Measurements from ENCODE around the gene NXN.

Gene NXN

DNA sequence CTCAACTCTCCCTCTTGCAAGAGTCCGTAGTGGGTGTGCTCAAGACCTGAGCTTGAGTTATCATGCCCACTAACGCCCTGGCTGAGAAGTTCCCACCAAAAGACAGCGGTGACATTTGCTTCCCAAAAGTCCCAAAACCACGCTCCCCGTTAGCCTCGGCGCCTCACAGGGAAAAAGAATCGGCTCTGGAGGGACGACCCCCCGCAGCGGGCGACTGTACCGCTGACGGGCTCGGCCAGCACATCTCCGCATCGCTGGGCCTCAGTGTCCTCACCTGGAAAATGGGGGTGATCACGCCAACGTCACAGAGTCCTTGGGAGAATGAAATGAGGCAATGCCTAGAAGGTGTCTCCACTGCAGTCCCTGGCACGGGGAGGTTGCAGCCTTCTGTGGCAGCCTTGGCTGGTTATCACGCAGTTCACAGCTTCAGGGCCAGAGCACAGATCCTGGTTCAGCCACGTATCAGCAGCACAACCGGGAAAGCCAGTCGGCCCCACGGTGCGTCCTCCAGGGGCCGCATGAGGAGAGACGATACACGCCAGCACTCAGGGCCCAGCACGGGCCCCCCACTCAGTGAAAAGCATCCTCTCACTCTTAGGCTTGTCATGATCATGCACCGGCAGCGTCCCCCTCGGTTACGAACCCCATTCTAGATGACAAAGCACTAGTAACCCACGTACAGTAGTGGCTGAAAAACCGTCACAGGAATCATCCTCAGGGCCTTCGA, 32.9 kb downstream of the NXN start:
- Histone ChIP-seq H3K9me3 (replicated peaks; ENCODE audit: low read length) (no peaks in the 10 kb centered on the region), H3K4me2 (ENCODE audit: low read length) (no peak overlapping the region), H3K4me1 (ENCODE audit: control insufficient read depth, insufficient read depth, low read length) (peaks cover 15% of the 10 kb centered on the region), H3K9ac (ENCODE audit: low read depth, low read length) (no peak overlapping the region), H3K36me3 (ENCODE audit: insufficient read depth, low read length) (no peaks in the 10 kb centered on the region), H3K4me3 (ENCODE audit: low read length) (no peak overlapping the region), H3K27me3 (ENCODE audit: control insufficient read depth, insufficient read depth, low read length) (peaks cover 2% of the 10 kb centered on the region)

DNA sequence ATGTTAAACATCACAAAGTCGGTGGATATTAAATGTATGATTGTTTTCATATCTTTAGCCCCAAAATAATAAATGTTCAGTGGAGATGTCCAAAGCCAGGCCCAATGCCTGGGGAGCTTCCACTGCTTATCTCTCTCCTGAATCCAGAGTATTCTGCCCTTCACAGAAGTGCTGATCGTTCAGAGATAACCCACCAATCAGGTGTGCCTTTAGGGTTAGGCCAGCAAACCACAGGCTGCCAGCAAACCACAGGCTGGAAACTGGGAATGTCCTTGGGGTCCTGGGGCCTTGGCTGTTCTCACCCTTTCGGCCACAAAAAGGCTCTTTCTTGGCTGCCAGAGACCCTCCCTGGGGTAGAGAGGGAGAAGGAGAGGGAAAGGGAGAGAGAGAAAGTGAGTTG, 33.9 kb downstream of the NXN start:
- H3K9ac ChIP-seq (ENCODE audit: low read depth, low read length), result no peak overlapping the region
- H3K4me1 ChIP-seq (ENCODE audit: control insufficient read depth, insufficient read depth, low read length), result peaks cover 6% of the 10 kb centered on the region

DNA sequence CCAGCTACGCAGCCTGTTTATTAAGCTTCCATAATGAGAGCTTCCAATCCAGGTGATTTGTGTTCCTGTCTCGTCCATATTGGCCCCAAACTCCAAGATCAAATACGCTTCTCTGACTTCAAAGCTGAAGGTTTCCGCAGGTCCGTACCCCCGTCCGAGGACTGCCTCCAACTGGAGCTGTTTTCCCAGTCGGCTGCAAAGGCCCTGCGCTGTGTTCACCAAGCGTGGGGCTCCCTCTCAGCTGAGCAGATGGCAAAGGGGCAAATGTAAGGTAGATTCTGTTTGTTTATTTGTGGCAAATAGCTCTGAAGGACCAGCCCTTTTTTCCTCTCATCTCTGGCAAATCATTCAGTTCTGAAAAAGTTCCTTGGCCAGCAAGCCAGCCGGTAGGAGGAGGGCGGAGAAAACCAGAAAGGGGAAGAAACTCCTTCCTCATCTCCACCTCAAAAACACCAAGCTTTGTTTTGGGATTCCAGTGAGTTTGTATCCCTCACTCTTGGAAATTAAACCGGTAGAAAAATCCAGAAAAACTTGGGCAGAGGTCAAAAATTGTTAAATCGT, 35.2 kb downstream of the NXN start:
- no peak overlapping the region for H3K9ac ChIP-seq (ENCODE audit: low read depth, low read length)
- H3K4me2 ChIP-seq (ENCODE audit: low read length), result no peak overlapping the region
- no peaks in the 10 kb centered on the region for H3K9me3 ChIP-seq (replicated peaks; ENCODE audit: low read length)
- no peaks in the 10 kb centered on the region for H3K36me3 ChIP-seq (ENCODE audit: insufficient read depth, low read length)
- H3K4me1 ChIP-seq (ENCODE audit: control insufficient read depth, insufficient read depth, low read length), result no peaks in the 10 kb centered on the region
- no peaks in the 10 kb centered on the region for H3K27me3 ChIP-seq (ENCODE audit: control insufficient read depth, insufficient read depth, low read length)
- no peak overlapping the region for H3K4me3 ChIP-seq (ENCODE audit: low read length)

More for the DNA sequence above, 33.9 kb downstream of the NXN start:
- no peaks in the 10 kb centered on the region for H3K9me3 ChIP-seq (replicated peaks; ENCODE audit: low read length)
- peaks cover 2% of the 10 kb centered on the region for H3K27me3 ChIP-seq (ENCODE audit: control insufficient read depth, insufficient read depth, low read length)
- no peak overlapping the region for H3K4me3 ChIP-seq (ENCODE audit: low read length)
- H3K4me2 ChIP-seq (ENCODE audit: low read length), result no peak overlapping the region
- H3K36me3 ChIP-seq (ENCODE audit: insufficient read depth, low read length), result no peaks in the 10 kb centered on the region

DNA sequence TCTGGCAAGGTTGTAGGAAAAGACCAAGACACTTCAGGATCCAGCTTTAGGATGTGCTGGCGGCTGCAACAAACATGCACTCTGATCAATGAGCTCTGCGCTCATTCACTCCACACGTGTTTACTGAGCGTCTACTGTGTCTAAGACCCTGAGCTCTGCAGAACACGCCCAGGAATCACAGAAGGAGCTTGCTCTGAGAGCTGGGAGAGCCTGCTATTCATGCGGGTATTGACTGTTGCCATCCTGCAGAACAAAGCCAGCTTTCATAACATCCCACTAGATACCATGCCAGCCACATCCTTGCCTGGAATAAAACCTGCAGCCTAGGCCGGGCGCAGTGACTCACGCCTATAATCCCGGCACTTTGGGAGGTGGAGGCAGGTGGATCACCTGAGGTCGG, 44.1 kb downstream of the NXN start:
- H3K9ac ChIP-seq (ENCODE audit: low read depth, low read length), result no peak overlapping the region
- peaks cover 13% of the 10 kb centered on the region for H3K4me1 ChIP-seq (ENCODE audit: control insufficient read depth, insufficient read depth, low read length)
- H3K36me3 ChIP-seq (ENCODE audit: insufficient read depth, low read length), result no peaks in the 10 kb centered on the region
- H3K9me3 ChIP-seq (replicated peaks; ENCODE audit: low read length), result no peaks in the 10 kb centered on the region
- no peak overlapping the region for H3K4me3 ChIP-seq (ENCODE audit: low read length)
- H3K27me3 ChIP-seq (ENCODE audit: control insufficient read depth, insufficient read depth, low read length), result no peaks in the 10 kb centered on the region
- H3K4me2 ChIP-seq (ENCODE audit: low read length), result no peak overlapping the region

DNA sequence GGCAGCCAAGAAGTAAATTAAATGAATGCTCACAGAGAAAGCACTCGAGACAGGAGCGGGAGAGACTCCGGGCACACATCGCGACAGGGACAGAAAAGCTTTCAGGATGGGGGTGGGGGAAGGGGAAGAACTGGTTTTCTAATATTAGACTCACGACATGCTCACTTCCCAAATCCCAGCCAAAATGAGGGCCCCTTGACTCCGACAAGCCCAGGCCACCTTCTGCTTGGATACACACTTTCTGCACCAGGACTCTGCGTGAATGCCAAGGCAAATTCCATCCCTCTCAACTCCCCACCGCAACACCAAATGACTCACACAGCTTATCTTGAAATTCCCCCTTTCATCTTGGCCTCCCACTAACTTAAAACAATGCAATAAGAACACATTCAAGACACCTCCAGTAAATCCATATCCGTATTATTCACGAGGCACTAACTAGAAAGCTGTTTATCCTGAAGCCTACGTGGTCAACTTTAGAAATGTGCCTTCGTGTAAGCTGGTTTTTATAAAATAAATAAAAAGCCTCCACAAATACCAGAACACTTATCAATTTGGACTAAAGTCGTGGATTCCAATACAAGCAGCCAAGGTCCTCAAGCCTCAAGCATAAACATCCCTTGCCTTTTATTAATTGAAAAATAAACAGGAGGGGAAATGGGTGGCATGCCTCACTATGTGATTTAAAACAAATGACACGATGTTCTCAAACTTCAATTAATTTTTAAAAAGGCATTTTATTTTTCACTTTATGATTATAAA, 46.1 kb downstream of the NXN start:
- Histone ChIP-seq H3K4me2 (ENCODE audit: low read length) (peak overlapping the region; percentile 24), H3K9me3 (replicated peaks; ENCODE audit: low read length) (no peaks in the 10 kb centered on the region), H3K27me3 (ENCODE audit: control insufficient read depth, insufficient read depth, low read length) (peaks cover 3% of the 10 kb centered on the region), H3K4me1 (ENCODE audit: control insufficient read depth, insufficient read depth, low read length) (peaks cover 17% of the 10 kb centered on the region), H3K9ac (ENCODE audit: low read depth, low read length) (no peak overlapping the region), H3K36me3 (ENCODE audit: insufficient read depth, low read length) (no peaks in the 10 kb centered on the region), H3K4me3 (ENCODE audit: low read length) (no peak overlapping the region)

DNA sequence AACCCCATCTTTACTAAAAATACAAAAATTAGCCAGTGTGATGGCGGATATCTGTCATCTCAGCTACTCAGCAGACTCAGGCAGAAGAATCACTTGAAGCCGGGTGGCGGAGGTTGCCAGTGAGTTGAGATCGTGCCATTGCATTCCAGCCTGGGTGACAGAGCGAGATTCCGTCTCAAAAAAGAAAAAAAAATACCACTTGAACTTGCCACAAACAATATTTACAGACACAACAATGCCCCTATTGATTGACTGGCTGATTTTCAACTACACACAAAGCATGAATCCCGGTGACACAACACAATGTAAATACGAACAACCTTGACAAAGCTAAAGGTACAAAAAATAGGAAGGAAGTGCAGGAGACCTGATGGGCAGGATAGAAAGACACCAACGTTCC, 49.3 kb downstream of the NXN start:
- Histone ChIP-seq H3K4me2 (ENCODE audit: low read length) (no peak overlapping the region), H3K36me3 (ENCODE audit: insufficient read depth, low read length) (no peaks in the 10 kb centered on the region), H3K27me3 (ENCODE audit: control insufficient read depth, insufficient read depth, low read length) (peaks cover 3% of the 10 kb centered on the region), H3K9ac (ENCODE audit: low read depth, low read length) (no peak overlapping the region), H3K4me3 (ENCODE audit: low read length) (no peak overlapping the region), H3K4me1 (ENCODE audit: control insufficient read depth, insufficient read depth, low read length) (peaks cover 31% of the 10 kb centered on the region), H3K9me3 (replicated peaks; ENCODE audit: low read length) (no peaks in the 10 kb centered on the region)

DNA sequence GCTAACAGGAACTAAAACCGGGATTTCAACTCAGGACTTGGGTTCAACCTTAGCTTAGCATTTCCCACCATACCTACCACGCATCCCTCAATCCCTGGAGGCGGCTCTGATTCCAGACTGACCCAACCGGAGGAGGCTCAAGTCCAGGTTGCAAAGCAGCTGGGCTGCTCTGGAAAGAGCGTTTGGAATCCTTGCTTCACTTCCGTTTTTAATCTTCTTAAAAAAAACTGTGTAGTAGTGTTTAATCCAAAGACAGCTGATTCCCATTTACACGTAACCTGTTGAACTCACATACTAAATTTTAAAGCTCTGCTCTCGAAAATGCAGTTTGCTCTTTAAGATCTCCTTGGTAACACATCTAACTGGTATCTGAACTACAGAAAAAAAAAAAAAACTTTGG, 50.0 kb downstream of the NXN start:
- Histone ChIP-seq H3K9ac (ENCODE audit: low read depth, low read length) (no peak overlapping the region), H3K4me3 (ENCODE audit: low read length) (no peak overlapping the region), H3K4me1 (ENCODE audit: control insufficient read depth, insufficient read depth, low read length) (peaks cover 31% of the 10 kb centered on the region), H3K4me2 (ENCODE audit: low read length) (no peak overlapping the region), H3K9me3 (replicated peaks; ENCODE audit: low read length) (no peaks in the 10 kb centered on the region), H3K36me3 (ENCODE audit: insufficient read depth, low read length) (no peaks in the 10 kb centered on the region), H3K27me3 (ENCODE audit: control insufficient read depth, insufficient read depth, low read length) (peaks cover 3% of the 10 kb centered on the region)

DNA sequence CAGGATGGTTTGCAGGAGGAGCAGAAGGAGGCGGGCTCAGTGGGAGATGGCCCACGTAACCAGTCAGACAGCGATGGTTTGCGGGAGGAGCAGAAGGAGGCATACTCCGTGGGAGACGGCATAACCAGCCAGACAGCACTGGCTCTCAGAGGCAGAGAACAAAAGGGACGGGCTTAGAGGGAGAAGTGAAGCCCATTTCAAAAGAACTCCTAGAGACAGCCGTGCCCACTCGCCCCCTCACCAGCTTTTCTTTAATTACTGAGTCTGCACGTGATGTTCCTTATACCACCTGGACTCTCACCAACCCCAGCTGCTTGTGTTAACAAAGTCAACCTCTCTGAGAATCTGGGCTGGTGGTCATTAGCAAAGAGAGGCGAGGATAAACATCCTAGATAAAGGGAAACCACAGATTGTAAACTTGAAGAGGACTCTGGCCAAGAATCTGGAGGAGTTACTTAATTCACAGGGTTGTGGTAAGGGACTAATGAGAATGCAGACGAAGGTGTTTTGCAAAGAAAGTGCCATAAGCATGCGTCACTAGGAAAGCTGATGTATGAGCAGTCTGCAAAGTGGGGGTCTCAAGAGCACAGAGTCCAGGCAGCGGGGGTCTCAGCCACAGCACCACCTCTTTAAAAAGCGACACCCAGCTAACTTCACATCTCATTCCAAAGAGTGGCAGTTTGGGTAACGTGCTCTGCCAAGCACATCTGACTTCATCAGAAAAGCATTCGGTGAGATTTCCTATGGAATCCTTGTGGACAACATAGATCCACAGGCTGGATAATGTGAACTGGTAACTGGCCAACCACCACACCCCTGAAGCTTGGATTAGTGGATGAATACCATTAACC, 51.7 kb downstream of the NXN start:
- Histone ChIP-seq H3K27me3 (ENCODE audit: control insufficient read depth, insufficient read depth, low read length) (peaks cover 3% of the 10 kb centered on the region), H3K9ac (ENCODE audit: low read depth, low read length) (peak overlapping the region; percentile 43), H3K36me3 (ENCODE audit: insufficient read depth, low read length) (no peaks in the 10 kb centered on the region), H3K4me1 (ENCODE audit: control insufficient read depth, insufficient read depth, low read length) (peaks cover 19% of the 10 kb centered on the region), H3K4me2 (ENCODE audit: low read length) (peak overlapping the region; percentile 61), H3K4me3 (ENCODE audit: low read length) (peak overlapping the region; percentile 44), H3K9me3 (replicated peaks; ENCODE audit: low read length) (no peaks in the 10 kb centered on the region)

DNA sequence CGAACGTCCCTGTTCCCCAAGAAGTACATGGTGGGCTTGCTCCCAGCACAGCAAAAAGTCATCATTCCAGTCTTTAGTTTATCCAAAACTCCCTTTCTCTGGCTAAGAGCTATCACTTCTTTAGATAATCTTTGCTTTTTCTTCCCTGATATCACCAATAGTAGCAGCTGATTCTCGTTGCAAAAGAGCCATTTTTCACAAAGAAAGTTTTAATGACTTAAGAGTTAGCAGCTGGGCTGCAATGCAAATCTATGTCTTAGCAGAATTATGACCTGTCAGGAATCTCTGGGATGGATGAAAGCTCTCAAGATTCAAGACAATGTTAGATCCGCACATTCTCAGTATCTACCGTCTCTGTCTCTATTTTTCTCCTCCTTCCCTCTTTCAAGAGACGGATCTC, 53.8 kb downstream of the NXN start:
- Histone ChIP-seq H3K9ac (ENCODE audit: low read depth, low read length) (no peak overlapping the region), H3K9me3 (replicated peaks; ENCODE audit: low read length) (no peaks in the 10 kb centered on the region), H3K36me3 (ENCODE audit: insufficient read depth, low read length) (no peaks in the 10 kb centered on the region)

DNA sequence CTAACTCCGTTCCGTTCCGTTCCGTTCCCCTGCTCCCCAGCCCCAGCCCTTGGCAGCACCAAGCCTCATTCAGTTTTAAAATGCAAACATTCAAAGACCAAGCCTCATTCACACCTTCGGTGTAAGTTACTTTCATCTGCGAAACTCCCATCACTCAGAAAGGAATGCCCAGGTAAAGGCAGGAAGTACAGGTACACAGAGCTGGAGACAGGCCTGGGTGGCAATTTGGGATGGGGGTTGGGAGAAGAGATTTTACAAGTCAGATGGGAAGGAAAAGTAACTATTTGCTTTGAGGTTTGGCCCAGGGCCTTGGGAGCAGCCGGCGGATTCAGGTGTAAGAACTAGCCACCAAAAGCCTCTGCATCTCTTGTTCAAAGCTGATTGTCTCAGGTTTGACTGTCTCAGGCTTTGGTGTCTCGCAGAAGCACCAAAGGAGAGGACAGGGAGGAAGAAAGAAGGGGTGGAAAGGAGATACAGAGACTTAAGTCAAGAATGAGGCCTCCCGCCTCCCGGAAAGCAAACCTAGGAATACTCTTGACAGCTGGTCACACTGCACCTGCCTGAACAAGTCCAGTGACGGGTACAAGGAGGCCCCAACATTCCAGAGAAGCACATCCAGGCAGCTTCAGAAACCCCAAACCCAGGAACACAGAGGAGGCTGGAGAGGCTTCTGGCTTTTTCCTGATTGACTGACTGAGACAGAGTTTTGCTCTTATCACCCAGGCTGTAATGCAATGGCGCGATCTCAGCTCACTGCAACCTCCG, 54.7 kb downstream of the NXN start:
- H3K9ac ChIP-seq (ENCODE audit: low read depth, low read length), result no peak overlapping the region

More for the DNA sequence above, 53.8 kb downstream of the NXN start:
- peaks cover 18% of the 10 kb centered on the region for H3K4me1 ChIP-seq (ENCODE audit: control insufficient read depth, insufficient read depth, low read length)
- H3K27me3 ChIP-seq (ENCODE audit: control insufficient read depth, insufficient read depth, low read length), result peaks cover 3% of the 10 kb centered on the region
- no peak overlapping the region for H3K4me2 ChIP-seq (ENCODE audit: low read length)
- no peak overlapping the region for H3K4me3 ChIP-seq (ENCODE audit: low read length)

More for the DNA sequence above, 54.7 kb downstream of the NXN start:
- Histone ChIP-seq H3K4me3 (ENCODE audit: low read length) (no peak overlapping the region), H3K9me3 (replicated peaks; ENCODE audit: low read length) (no peaks in the 10 kb centered on the region), H3K4me2 (ENCODE audit: low read length) (no peak overlapping the region), H3K36me3 (ENCODE audit: insufficient read depth, low read length) (no peaks in the 10 kb centered on the region), H3K27me3 (ENCODE audit: control insufficient read depth, insufficient read depth, low read length) (no peaks in the 10 kb centered on the region), H3K4me1 (ENCODE audit: control insufficient read depth, insufficient read depth, low read length) (peaks cover 18% of the 10 kb centered on the region)

Measured in skeletal muscle satellite cell (primary cell).